HFF-Myc (cell line): Measurements from ENCODE around the gene POLN.

Experiments used
- DNase-seq: peaks from one replicate; pipeline ENCODE4 v3.0.0-alpha.2; 2011; ENCODE audit warnings: low read depth; ENCODE audit errors: extremely low read depth
- H3K4me3 ChIP-seq: replicated peaks from 2 replicates; pipeline ENCODE4 v1.5.1; 2011; ENCODE audit warnings: low read depth, mild to moderate bottlenecking, control low read depth, low read length
- CTCF ChIP-seq: IDR thresholded peaks from 2 replicates; pipeline ENCODE4 v1.5.1; 2012; ENCODE audit warnings: mild to moderate bottlenecking, low read depth, low read length, control low read depth; ENCODE audit errors: missing control alignments

The POLN gene

GRCh38 chr4:2071912-2072867 is 169.7 kb downstream of the POLN start:
- no peak for TF ChIP-seq CTCF
- no peak overlapping the region for H3K4me3 ChIP-seq
- no peak for DNase-seq

GRCh38 chr4:2071252-2071911 is 170.5 kb downstream of the POLN start:
- no peak for TF ChIP-seq CTCF
- no peak for DNase-seq
- no peak overlapping the region for H3K4me3 ChIP-seq

GRCh38 chr4:2070421-2071251 is 171.3 kb downstream of the POLN start:
- no peak for DNase-seq
- no peak for TF ChIP-seq CTCF
- H3K4me3 ChIP-seq: no peak overlapping the region

- no peak overlapping the region for H3K4me3 ChIP-seq
- TF ChIP-seq CTCF: no peak
- no peak for DNase-seq
These were observed 171.9 kb downstream of the POLN start for GRCh38 chr4:2069986-2070385.

GRCh38 chr4:2069161-2069971 is 172.6 kb downstream of the POLN start:
- TF ChIP-seq CTCF: no peak
- H3K4me3 ChIP-seq: no peak overlapping the region
- DNase-seq: no peak

- TF ChIP-seq CTCF: no peak
- H3K4me3 ChIP-seq: no peak overlapping the region
- DNase-seq: no peak
These were observed 173.4 kb downstream of the POLN start for GRCh38 chr4:2068566-2068965.
